ENCODE results near the gene B3GNT8. TPM values are rescaled to one million over a fixed set of nuclear protein-coding genes. Genes with fewer than 3 reads are reported as not detected.

The B3GNT8 gene
- total and polyA plus RNA-seq, 2 of the 8 experiments (the other 6 are each of a cell fraction or from before 2014, with no cell fraction given): 0.67 to 0.86 TPM

DNA sequence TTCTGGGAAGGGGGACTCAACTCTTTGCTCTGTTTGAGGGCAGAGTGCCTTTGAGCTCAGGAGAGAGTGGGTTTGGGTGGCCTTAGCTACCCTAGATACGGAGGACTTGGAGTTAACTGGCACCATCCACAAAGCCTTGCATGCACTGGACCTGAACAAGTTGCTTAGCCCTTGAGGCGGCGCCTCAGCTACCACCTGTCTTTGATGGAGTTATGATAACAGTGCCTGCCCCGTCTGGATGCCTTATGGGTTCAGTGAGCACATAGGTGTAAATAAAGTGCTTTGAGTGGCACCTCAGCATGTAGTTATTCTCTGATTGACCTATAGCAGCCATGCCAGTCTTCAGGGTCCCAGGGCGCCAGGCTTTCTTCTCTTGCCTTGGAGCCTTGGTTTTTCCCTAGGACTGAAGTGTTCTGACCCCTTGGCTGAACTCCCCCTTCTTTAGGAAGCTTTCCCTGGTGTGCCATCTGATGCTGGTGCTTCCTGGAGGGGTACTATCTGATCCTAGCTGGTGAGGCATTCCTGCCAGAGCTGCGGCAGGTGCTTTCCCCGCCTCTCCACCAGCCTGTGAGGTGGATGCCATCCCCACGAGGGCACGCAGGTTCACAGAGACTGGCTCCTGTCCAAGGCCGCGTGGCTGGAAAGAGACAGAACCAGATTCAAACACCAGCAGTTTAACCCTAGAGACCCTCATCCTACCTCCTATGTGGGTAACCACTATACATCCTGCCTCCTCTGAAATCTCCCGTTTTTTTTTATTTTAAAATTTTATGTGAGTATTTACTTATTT is 23.8 kb downstream of the B3GNT8 start (continued):
- TF ChIP-seq, protein P1, sequence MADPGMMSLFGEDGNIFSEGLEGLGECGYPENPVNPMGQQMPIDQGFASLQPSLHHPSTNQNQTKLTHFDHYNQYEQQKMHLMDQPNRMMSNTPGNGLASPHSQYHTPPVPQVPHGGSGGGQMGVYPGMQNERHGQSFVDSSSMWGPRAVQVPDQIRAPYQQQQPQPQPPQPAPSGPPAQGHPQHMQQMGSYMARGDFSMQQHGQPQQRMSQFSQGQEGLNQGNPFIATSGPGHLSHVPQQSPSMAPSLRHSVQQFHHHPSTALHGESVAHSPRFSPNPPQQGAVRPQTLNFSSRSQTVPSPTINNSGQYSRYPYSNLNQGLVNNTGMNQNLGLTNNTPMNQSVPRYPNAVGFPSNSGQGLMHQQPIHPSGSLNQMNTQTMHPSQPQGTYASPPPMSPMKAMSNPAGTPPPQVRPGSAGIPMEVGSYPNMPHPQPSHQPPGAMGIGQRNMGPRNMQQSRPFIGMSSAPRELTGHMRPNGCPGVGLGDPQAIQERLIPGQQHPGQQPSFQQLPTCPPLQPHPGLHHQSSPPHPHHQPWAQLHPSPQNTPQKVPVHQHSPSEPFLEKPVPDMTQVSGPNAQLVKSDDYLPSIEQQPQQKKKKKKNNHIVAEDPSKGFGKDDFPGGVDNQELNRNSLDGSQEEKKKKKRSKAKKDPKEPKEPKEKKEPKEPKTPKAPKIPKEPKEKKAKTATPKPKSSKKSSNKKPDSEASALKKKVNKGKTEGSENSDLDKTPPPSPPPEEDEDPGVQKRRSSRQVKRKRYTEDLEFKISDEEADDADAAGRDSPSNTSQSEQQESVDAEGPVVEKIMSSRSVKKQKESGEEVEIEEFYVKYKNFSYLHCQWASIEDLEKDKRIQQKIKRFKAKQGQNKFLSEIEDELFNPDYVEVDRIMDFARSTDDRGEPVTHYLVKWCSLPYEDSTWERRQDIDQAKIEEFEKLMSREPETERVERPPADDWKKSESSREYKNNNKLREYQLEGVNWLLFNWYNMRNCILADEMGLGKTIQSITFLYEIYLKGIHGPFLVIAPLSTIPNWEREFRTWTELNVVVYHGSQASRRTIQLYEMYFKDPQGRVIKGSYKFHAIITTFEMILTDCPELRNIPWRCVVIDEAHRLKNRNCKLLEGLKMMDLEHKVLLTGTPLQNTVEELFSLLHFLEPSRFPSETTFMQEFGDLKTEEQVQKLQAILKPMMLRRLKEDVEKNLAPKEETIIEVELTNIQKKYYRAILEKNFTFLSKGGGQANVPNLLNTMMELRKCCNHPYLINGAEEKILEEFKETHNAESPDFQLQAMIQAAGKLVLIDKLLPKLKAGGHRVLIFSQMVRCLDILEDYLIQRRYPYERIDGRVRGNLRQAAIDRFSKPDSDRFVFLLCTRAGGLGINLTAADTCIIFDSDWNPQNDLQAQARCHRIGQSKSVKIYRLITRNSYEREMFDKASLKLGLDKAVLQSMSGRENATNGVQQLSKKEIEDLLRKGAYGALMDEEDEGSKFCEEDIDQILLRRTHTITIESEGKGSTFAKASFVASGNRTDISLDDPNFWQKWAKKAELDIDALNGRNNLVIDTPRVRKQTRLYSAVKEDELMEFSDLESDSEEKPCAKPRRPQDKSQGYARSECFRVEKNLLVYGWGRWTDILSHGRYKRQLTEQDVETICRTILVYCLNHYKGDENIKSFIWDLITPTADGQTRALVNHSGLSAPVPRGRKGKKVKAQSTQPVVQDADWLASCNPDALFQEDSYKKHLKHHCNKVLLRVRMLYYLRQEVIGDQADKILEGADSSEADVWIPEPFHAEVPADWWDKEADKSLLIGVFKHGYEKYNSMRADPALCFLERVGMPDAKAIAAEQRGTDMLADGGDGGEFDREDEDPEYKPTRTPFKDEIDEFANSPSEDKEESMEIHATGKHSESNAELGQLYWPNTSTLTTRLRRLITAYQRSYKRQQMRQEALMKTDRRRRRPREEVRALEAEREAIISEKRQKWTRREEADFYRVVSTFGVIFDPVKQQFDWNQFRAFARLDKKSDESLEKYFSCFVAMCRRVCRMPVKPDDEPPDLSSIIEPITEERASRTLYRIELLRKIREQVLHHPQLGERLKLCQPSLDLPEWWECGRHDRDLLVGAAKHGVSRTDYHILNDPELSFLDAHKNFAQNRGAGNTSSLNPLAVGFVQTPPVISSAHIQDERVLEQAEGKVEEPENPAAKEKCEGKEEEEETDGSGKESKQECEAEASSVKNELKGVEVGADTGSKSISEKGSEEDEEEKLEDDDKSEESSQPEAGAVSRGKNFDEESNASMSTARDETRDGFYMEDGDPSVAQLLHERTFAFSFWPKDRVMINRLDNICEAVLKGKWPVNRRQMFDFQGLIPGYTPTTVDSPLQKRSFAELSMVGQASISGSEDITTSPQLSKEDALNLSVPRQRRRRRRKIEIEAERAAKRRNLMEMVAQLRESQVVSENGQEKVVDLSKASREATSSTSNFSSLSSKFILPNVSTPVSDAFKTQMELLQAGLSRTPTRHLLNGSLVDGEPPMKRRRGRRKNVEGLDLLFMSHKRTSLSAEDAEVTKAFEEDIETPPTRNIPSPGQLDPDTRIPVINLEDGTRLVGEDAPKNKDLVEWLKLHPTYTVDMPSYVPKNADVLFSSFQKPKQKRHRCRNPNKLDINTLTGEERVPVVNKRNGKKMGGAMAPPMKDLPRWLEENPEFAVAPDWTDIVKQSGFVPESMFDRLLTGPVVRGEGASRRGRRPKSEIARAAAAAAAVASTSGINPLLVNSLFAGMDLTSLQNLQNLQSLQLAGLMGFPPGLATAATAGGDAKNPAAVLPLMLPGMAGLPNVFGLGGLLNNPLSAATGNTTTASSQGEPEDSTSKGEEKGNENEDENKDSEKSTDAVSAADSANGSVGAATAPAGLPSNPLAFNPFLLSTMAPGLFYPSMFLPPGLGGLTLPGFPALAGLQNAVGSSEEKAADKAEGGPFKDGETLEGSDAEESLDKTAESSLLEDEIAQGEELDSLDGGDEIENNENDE (IDR thresholded peaks at IDR 0.05; ENCODE audit: insufficient replicate concordance, low read length): no peak
- TF ChIP-seq CBX8 (IDR thresholded peaks at IDR 0.05; ENCODE audit: borderline replicate concordance, low read depth, low read length) (no peak), YY1 (IDR thresholded peaks at IDR 0.05; ENCODE audit: low read depth, low read length) (no peak), CREB1 (IDR thresholded peaks at IDR 0.05) (no peak), TEAD4 (IDR thresholded peaks at IDR 0.05; ENCODE audit: low read depth, low read length) (no peak)
- TF ChIP-seq, protein P2, sequence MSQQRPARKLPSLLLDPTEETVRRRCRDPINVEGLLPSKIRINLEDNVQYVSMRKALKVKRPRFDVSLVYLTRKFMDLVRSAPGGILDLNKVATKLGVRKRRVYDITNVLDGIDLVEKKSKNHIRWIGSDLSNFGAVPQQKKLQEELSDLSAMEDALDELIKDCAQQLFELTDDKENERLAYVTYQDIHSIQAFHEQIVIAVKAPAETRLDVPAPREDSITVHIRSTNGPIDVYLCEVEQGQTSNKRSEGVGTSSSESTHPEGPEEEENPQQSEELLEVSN (IDR thresholded peaks at IDR 0.05): no peak

All from H1 (cell line).